RWPE1 (cell line): ENCODE results near the gene CNR1.

ENCODE experiments used
- CTCF ChIA-PET: fragments of 350-600 bp; sonication (Branson Sonifier 250); formaldehyde crosslinking; extraction: SDS; loops from one replicate; lab custom pipeline; 2021; lab: Yijun Ruan, JAX
- POLR2A ChIA-PET: fragments of 400-600 bp; formaldehyde crosslinking; extraction: SDS; loops from one replicate; lab custom pipeline; 2020; ENCODE audit warnings: antibody characterized with exemption; ENCODE audit not compliant: low non-redundant PET; lab: Yijun Ruan, JAX
- DNase-seq: peaks from one replicate; pipeline ENCODE4 v3.0.0; 2012; ENCODE audit warnings: low spot score
- H3K27ac ChIP-seq: fragments of 450-650 bp; 2 replicates; pipeline ENCODE4 v1.5.1; 2017
- TF ChIP-seq, protein P1 (sequence below): fragments of 450-650 bp; conservative IDR thresholded peaks from 2 replicates; pipeline ENCODE4 v1.5.1; 2017; ENCODE audit warnings: low read depth, mild to moderate bottlenecking

CNR1 gene

GRCh38 chr6:88183471-88183870 is 17.3 kb upstream of the CNR1 start:
- CTCF ChIA-PET: no interaction called here

GRCh38 chr6:88179692-88180091 is 13.5 kb upstream of the CNR1 start:
- no peak for DNase-seq
- TF ChIP-seq, protein P1, sequence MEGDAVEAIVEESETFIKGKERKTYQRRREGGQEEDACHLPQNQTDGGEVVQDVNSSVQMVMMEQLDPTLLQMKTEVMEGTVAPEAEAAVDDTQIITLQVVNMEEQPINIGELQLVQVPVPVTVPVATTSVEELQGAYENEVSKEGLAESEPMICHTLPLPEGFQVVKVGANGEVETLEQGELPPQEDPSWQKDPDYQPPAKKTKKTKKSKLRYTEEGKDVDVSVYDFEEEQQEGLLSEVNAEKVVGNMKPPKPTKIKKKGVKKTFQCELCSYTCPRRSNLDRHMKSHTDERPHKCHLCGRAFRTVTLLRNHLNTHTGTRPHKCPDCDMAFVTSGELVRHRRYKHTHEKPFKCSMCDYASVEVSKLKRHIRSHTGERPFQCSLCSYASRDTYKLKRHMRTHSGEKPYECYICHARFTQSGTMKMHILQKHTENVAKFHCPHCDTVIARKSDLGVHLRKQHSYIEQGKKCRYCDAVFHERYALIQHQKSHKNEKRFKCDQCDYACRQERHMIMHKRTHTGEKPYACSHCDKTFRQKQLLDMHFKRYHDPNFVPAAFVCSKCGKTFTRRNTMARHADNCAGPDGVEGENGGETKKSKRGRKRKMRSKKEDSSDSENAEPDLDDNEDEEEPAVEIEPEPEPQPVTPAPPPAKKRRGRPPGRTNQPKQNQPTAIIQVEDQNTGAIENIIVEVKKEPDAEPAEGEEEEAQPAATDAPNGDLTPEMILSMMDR: no peak
- ChIA-PET POLR2A (no interaction called here), CTCF (interaction anchor here (0.5 kb wide), 1 partner anchor 73 kb away, joined by 3 read pairs; no protein-coding TSS in a partner anchor)
- no peak overlapping the region for H3K27ac ChIP-seq

More at GRCh38 chr6:88183471-88183870, 17.3 kb upstream of the CNR1 start:
- TF ChIP-seq, protein P1: no peak
- no peak for DNase-seq
- POLR2A ChIA-PET: no interaction called here
- H3K27ac ChIP-seq: no peak overlapping the region

DNA sequence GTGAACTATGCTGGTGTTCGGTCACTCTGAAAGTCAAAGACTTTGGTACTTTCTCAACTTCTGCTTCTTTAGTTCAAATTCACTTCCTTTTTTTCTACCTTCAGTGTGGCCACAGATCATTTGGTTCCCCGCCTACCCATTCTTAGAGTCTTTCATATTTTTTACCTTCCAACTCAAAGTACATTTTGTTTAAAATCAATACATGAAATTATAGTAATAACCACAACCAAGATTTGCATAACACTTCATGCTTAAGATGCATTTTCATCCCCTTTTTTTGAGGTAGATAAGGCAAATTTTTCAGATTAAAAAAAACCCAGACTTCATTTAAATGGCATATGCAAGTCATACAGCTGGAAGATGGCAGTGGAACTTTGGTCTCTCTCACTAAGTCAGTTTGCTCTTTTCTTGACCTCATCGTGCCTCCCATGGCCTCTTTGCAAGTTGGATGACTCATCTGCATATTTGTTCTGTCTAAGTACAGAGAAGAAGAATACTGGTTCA is 11.9 kb upstream of the CNR1 start:
- ChIA-PET CTCF (no interaction called here), POLR2A (no interaction called here)
- no peak overlapping the region for H3K27ac ChIP-seq
- TF ChIP-seq, protein P1: no peak
- DNase-seq: peak; percentile 23

DNA sequence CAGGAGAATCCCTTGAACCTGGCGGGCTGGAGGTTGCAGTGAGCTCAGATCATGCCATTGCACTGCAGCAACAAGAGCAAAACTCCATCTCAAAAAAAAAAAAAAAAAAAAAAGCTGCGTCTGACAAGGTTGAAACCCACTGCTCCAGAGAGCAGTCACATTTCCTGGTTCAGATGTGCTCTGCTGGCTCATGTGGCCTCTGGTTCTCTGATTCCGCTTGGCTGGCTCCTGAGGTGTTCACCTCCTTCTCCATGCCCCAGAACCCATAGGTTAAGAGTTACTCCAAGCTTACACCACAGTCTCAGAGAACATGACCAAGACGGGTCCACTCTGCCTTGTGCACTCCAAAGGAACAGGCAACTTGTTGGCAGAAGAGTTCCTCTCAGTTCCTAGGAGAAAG is 8.8 kb upstream of the CNR1 start:
- ChIA-PET POLR2A (no interaction called here), CTCF (no interaction called here)
- TF ChIP-seq, protein P1: no peak
- DNase-seq: no peak
- H3K27ac ChIP-seq: no peak overlapping the region

DNA sequence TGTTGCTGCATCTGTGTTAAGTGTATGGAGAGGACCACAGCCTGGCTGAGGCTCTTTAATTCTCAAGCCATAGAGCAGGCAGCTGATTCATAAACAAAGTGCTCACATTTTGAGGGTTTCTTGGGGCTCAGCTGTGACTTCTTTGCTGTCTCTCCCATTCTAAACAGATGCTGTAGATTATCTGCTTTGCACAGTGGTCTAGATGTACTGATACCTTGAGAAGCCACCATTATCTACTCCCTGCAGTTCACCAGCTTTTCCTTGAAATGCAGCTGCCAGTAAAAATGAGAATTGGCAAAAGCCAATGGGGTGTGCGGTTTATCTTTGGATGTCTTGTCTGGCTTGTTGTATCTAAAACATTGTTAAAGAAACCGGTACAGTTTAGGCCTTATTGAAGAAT is 5.2 kb upstream of the CNR1 start:
- CTCF ChIA-PET: no interaction called here
- TF ChIP-seq, protein P1: no peak

DNA sequence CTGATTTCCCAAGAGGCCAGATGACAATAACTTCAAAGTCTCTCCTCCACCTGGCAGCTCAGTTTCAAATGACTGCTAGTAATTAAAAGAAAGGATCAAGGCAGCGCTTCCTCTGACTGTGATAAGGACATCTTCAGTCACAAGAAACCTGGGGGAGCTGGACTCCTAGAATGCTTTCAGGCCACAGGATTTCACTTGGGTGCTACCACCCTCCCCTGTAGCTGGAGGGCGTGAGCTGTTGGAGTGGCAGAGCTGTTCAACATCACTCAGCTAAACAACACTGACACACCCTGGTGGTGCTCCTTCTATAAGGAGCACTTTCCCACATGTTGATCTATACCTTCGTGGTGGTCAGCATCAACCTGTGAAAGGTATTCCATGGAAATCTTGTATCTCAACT is 2.2 kb upstream of the CNR1 start:
- ChIA-PET POLR2A (no interaction called here), CTCF (no interaction called here)
- TF ChIP-seq, protein P1: no peak
- no peak for DNase-seq
- H3K27ac ChIP-seq: no peak overlapping the region

More for the DNA sequence above, 5.2 kb upstream of the CNR1 start:
- H3K27ac ChIP-seq: no peak overlapping the region
- no peak for DNase-seq
- POLR2A ChIA-PET: no interaction called here
